ENCODE data around the gene SCNN1A. TPM values are rescaled to one million over a fixed set of nuclear protein-coding genes. Genes with fewer than 3 reads are reported as not detected.
A peak's percentile ranks its signal among the peaks of the same experiment; 100 is the strongest.

SCNN1A gene
- total RNA-seq, 1 donor from 2014 or later: 0.05 TPM

GRCh38 chr12:6380141-6381121, 5.1 kb upstream of the SCNN1A start:
- no peak for DNase-seq (ENCODE audit: low spot score)
- peaks cover 28% of the 10 kb centered on the region for H3K27me3 Mint-ChIP-seq (ENCODE audit: insufficient read depth)
- no peaks in the 10 kb centered on the region for H3K9me3 Mint-ChIP-seq
- H3K36me3 Mint-ChIP-seq (ENCODE audit: low read depth): no peaks in the 10 kb centered on the region
- intact Hi-C loops (cut with micrococcal nuclease): no loop called here
- no peak overlapping the region for H3K27ac Mint-ChIP-seq
- peaks cover 9% of the 10 kb centered on the region for H3K4me1 Mint-ChIP-seq (ENCODE audit: low read depth)
- no peak overlapping the region for H3K4me3 Mint-ChIP-seq

- H3K36me3 Mint-ChIP-seq (ENCODE audit: low read depth): no peaks in the 10 kb centered on the region
- H3K9me3 Mint-ChIP-seq: no peaks in the 10 kb centered on the region
- H3K4me3 Mint-ChIP-seq: no peak overlapping the region
- peaks cover 9% of the 10 kb centered on the region for H3K4me1 Mint-ChIP-seq (ENCODE audit: low read depth)
- H3K27me3 Mint-ChIP-seq (ENCODE audit: insufficient read depth): peaks cover 20% of the 10 kb centered on the region
- intact Hi-C loops (cut with micrococcal nuclease): loop anchor here (5.0 kb wide), 1 partner anchor 33 kb away; no protein-coding TSS in a partner anchor
- no peak overlapping the region for H3K27ac Mint-ChIP-seq
- DNase-seq (ENCODE audit: low spot score): no peak
These were observed 3.5 kb upstream of the SCNN1A start for GRCh38 chr12:6378709-6379472.

- no peak for DNase-seq (ENCODE audit: low spot score)
- peaks cover 17% of the 10 kb centered on the region for H3K27me3 Mint-ChIP-seq (ENCODE audit: insufficient read depth)
- H3K36me3 Mint-ChIP-seq (ENCODE audit: low read depth): no peaks in the 10 kb centered on the region
- intact Hi-C loops (cut with micrococcal nuclease): loop anchor here (5.0 kb wide), 1 partner anchor 35 kb away; no protein-coding TSS in a partner anchor
- H3K27ac Mint-ChIP-seq: no peak overlapping the region
- H3K9me3 Mint-ChIP-seq: no peaks in the 10 kb centered on the region
- peaks cover 16% of the 10 kb centered on the region for H3K4me1 Mint-ChIP-seq (ENCODE audit: low read depth)
- no peak overlapping the region for H3K4me3 Mint-ChIP-seq
These were observed 2.3 kb upstream of the SCNN1A start for GRCh38 chr12:6377667-6377994.

DNA sequence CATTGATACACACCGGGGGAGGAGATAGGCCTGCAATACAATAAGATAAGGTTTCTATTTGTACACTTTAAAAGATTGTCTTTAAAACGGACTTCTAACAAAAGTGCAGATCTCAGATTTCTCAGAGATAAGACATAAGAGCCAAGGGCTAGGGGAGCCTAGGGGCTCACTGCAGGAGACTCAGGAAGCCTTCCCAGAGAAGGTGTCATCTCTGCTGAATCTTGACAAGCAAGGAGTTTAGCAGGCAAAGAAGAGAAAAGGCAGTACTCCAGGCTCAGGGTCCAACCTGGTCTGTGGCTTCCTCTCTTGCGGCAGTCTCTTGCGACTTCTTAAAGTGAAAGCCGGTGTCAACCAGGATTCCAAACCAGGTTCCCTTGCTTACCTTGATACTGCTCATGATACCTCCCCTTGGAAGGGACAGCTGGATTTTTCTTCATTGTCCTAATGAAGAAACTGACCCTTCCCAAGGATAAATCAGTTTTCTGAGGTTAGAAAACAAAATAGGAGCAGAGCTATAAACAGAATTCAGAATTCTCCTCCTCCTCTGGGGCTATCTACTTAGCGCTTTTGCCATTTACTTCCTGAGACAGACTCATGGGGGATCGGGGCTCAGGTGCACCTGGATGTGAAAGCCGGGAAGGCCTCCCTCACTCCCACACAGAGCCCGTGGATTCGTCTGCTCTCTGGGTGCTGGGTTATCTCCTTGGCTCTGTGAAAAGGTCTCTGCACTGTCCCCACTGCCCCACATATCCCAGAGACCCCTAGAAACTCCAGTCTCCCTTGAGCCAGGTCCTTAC, 1.7 kb upstream of the SCNN1A start:
- peaks cover 21% of the 10 kb centered on the region for H3K4me1 Mint-ChIP-seq (ENCODE audit: low read depth)
- H3K27me3 Mint-ChIP-seq (ENCODE audit: insufficient read depth): peaks cover 11% of the 10 kb centered on the region
- no peaks in the 10 kb centered on the region for H3K9me3 Mint-ChIP-seq
- H3K36me3 Mint-ChIP-seq (ENCODE audit: low read depth): no peaks in the 10 kb centered on the region
- DNase-seq (ENCODE audit: low spot score): no peak
- H3K27ac Mint-ChIP-seq: no peak overlapping the region
- H3K4me3 Mint-ChIP-seq: no peak overlapping the region
- intact Hi-C loops (cut with micrococcal nuclease): loop anchor here (5.0 kb wide), 1 partner anchor 35 kb away; no protein-coding TSS in a partner anchor

DNA sequence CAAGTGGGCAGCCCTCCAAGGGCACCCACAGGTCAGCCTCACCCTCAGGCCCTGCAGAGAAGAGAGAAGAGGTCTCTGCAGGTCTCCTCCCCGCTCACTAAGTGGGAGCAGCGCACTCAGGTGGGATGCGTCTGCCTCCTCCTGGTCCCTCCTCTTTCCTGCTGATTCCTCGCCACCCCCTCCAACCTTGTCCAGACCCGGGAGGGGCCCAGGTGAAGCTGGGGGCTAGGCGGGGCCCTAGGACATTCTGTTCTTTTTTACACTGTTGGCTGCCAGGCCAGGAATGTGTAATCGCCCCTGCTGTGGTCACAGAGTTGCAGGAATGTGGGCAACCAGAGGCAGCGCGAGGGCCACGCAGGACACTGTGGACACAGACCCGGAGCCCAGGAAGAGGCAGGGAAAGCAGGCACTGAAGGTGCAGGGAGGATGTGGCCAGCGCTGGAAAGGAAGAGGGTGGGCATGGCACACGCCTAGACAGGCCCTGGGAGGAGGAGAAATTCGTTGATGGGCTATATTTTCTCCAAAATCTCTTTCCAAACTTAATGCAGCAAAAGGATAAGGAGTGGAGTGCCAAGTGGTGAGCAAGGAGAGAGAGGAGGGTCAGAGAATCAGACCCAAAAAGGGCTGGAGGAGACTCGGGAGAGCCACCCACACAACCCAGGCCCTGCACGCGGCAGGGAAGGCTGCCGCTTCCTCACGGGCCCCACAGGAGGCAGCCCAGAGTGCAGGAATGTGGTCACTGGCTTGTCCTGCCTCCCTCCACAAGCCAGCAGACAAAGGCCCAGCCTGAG, 911 bp upstream of the SCNN1A start:
- intact Hi-C loops (cut with micrococcal nuclease): loop anchor here (5.0 kb wide), 1 partner anchor 36 kb away; no protein-coding TSS in a partner anchor
- no peaks in the 10 kb centered on the region for H3K36me3 Mint-ChIP-seq (ENCODE audit: low read depth)
- H3K4me1 Mint-ChIP-seq (ENCODE audit: low read depth): peaks cover 21% of the 10 kb centered on the region
- H3K4me3 Mint-ChIP-seq: no peak overlapping the region
- peak overlapping the region; percentile 24 for H3K27ac Mint-ChIP-seq
- DNase-seq (ENCODE audit: low spot score): no peak
- H3K27me3 Mint-ChIP-seq (ENCODE audit: insufficient read depth): peaks cover 4% of the 10 kb centered on the region
- H3K9me3 Mint-ChIP-seq: no peaks in the 10 kb centered on the region

DNA sequence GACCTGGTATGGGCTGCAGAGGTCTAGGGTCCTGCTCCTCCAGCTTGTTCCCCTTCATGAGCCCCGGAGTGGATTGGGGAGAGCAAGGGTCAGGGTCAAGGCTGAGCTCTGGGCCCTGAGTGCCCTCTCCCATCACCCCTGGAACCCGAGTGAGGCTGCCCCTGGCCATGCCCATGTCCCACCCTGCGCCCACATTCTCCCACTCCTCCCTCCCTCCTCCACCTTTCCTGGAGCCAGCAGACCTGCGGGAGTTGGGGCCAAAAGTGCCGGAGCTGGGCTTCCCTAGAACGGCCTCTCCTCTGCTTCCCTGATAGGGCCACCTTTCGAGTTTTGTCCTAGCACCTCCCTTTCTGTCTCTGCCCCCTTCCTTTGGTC, 590 bp downstream of the SCNN1A start:
- intact Hi-C loops (cut with micrococcal nuclease): loop anchor here (5.0 kb wide), 1 partner anchor 38 kb away; no protein-coding TSS in a partner anchor
- H3K4me1 Mint-ChIP-seq (ENCODE audit: low read depth): peaks cover 21% of the 10 kb centered on the region
- no peaks in the 10 kb centered on the region for H3K27me3 Mint-ChIP-seq (ENCODE audit: insufficient read depth)
- no peaks in the 10 kb centered on the region for H3K36me3 Mint-ChIP-seq (ENCODE audit: low read depth)
- H3K27ac Mint-ChIP-seq: no peak overlapping the region
- H3K4me3 Mint-ChIP-seq: no peak overlapping the region
- DNase-seq (ENCODE audit: low spot score): no peak
- H3K9me3 Mint-ChIP-seq: no peaks in the 10 kb centered on the region

GRCh38 chr12:6374028-6374785, 1.2 kb downstream of the SCNN1A start:
- Mint-ChIP-seq H3K9me3 (no peaks in the 10 kb centered on the region), H3K4me3 (no peak overlapping the region), H3K4me1 (ENCODE audit: low read depth) (peaks cover 21% of the 10 kb centered on the region), H3K36me3 (ENCODE audit: low read depth) (no peaks in the 10 kb centered on the region), H3K27ac (no peak overlapping the region), H3K27me3 (ENCODE audit: insufficient read depth) (no peaks in the 10 kb centered on the region)
- DNase-seq (ENCODE audit: low spot score): no peak
- intact Hi-C loops (cut with micrococcal nuclease): no loop called here

GRCh38 chr12:6373022-6373787, 2.2 kb downstream of the SCNN1A start:
- intact Hi-C loops (cut with micrococcal nuclease): no loop called here
- Mint-ChIP-seq H3K4me1 (ENCODE audit: low read depth) (peaks cover 21% of the 10 kb centered on the region), H3K36me3 (ENCODE audit: low read depth) (no peaks in the 10 kb centered on the region), H3K9me3 (no peaks in the 10 kb centered on the region), H3K27ac (no peak overlapping the region), H3K4me3 (no peak overlapping the region), H3K27me3 (ENCODE audit: insufficient read depth) (no peaks in the 10 kb centered on the region)
- no peak for DNase-seq (ENCODE audit: low spot score)

GRCh38 chr12:6372403-6373003, 2.9 kb downstream of the SCNN1A start:
- intact Hi-C loops (cut with micrococcal nuclease): no loop called here
- Mint-ChIP-seq H3K4me1 (ENCODE audit: low read depth) (peaks cover 27% of the 10 kb centered on the region), H3K9me3 (no peaks in the 10 kb centered on the region), H3K4me3 (no peak overlapping the region), H3K27me3 (ENCODE audit: insufficient read depth) (no peaks in the 10 kb centered on the region), H3K36me3 (ENCODE audit: low read depth) (no peaks in the 10 kb centered on the region), H3K27ac (peak overlapping the region; percentile 69)
- DNase-seq (ENCODE audit: low spot score): no peak

- Mint-ChIP-seq H3K4me1 (ENCODE audit: low read depth) (peaks cover 23% of the 10 kb centered on the region), H3K36me3 (ENCODE audit: low read depth) (no peaks in the 10 kb centered on the region), H3K4me3 (no peak overlapping the region), H3K27me3 (ENCODE audit: insufficient read depth) (no peaks in the 10 kb centered on the region), H3K9me3 (no peaks in the 10 kb centered on the region), H3K27ac (peak overlapping the region; percentile 61)
- no peak for DNase-seq (ENCODE audit: low spot score)
- intact Hi-C loops (cut with micrococcal nuclease): no loop called here
These were observed 4.2 kb downstream of the SCNN1A start for GRCh38 chr12:6370994-6371754.

Data from activated T-helper 1 cell treated with anti-CD3 and anti-CD28 coated beads, Interleukin-12 subunit alpha, Interleukin-12 subunit beta, Interleukin-2, Interleukin-4 antibody, amounts not matched to agents 30 ng/mL and 10 ng/mL and 1 ng/mL, durations not matched to agents 14 hours and 24 hours and 36 hours (primary cell).